Left lung (tissue), 10 donors: ENCODE data around the gene PPP2R2B. TPM values are rescaled to one million over a fixed set of nuclear protein-coding genes. Genes with fewer than 3 reads are reported as not detected.

Experiments used
- ATAC-seq: fragments of 200-7000 bp; cut with Tn5 transposase; one replicate; pipeline ENCODE4 v1.9.1; 2020; ENCODE audit warnings: moderate library complexity
- DNase-seq, 4 donors: peaks; one replicate each; pipeline ENCODE4 v3.0.0-alpha.2; 2013 to 2020
- H3K27ac ChIP-seq, 2 donors: fragments of 200-600 bp; sonication (generic) in 1 of 2; one replicate each; pipeline versions ENCODE4 v1.5.0 to v1.8.0; 2020 to 2021
- H3K27me3 ChIP-seq, 2 donors: fragments of 200-600 bp; sonication (generic) in 1 of 2; one replicate each; pipeline versions ENCODE4 v1.5.0 to v1.8.0; 2020 to 2021
- H3K36me3 ChIP-seq, 2 donors: fragments of 200-600 bp; sonication (generic) in 1 of 2; one replicate each; pipeline versions ENCODE4 v1.5.0 to v1.8.0; 2020 to 2021
- H3K4me1 ChIP-seq, 2 donors: fragments of 200-600 bp; one replicate each; pipeline ENCODE4 v1.8.0; 2021
- H3K4me3 ChIP-seq, 2 donors: fragments of 200-600 bp; sonication (generic) in 1 of 2; one replicate each; pipeline versions ENCODE4 v1.5.0 to v1.8.0; 2020 to 2021; ENCODE audit warnings: mild to moderate bottlenecking in 1 of 2
- H3K9me3 ChIP-seq, 2 donors: fragments of 200-600 bp; sonication (generic) in 1 of 2; one replicate each; pipeline versions ENCODE4 v1.5.0 to v1.8.0; 2020 to 2021
- intact Hi-C, 2 donors: fragments of 100-400 bp; cut with DNase I; formaldehyde crosslinking; loops; one replicate each; pipeline versions ENCODE4 v1.11.2 to v1.14.2; 2022
- polyA plus RNA-seq, 6 donors: library from polyadenylated mRNA; unstranded; fragments of 120-200 nt; gene quantifications; one replicate each; pipeline ENCODE4 v1.2.1, GENCODE V29; 2013; ENCODE audit not compliant: insufficient read length in 6 of 6
- total RNA-seq, 2 donors: library from RNA; stranded (reverse); fragmentation: NEBNext Ultra II Directional; extraction: Animal tissue kit (Norgen Biotek cat#: 25700); gene quantifications; one replicate each; pipeline ENCODE4 v1.2.1, GENCODE V29; 2021
- TF ChIP-seq, protein P1 (sequence below), 2 donors: fragments of 200-600 bp; sonication (generic) in 1 of 2; IDR thresholded peaks; one replicate each; pipeline versions ENCODE4 v1.5.0 to v1.8.0; 2021; ENCODE audit warnings: antibody characterized with exemption in 2 of 2
- donor health status: DM: no; HTN: yes; CAD: no.
- donor health status: DM: no; HTN: no; CAD: no.

The PPP2R2B gene
- total and polyA plus RNA-seq, 8 donors: 0.23 to 1.5 (median 0.43) TPM

GRCh38 chr5:146867996-146868708, 10.4 kb downstream of the PPP2R2B start:
- ATAC-seq: no peak
- intact Hi-C loops: no loop called here
- Histone ChIP-seq H3K36me3 (no peaks in the 10 kb centered on the region), H3K9me3 (no peaks in the 10 kb centered on the region), H3K4me3 (no peak overlapping the region), H3K27me3 (no peaks in the 10 kb centered on the region), H3K4me1 (no peaks in the 10 kb centered on the region), H3K27ac (no peak overlapping the region)
- TF ChIP-seq, protein P1, sequence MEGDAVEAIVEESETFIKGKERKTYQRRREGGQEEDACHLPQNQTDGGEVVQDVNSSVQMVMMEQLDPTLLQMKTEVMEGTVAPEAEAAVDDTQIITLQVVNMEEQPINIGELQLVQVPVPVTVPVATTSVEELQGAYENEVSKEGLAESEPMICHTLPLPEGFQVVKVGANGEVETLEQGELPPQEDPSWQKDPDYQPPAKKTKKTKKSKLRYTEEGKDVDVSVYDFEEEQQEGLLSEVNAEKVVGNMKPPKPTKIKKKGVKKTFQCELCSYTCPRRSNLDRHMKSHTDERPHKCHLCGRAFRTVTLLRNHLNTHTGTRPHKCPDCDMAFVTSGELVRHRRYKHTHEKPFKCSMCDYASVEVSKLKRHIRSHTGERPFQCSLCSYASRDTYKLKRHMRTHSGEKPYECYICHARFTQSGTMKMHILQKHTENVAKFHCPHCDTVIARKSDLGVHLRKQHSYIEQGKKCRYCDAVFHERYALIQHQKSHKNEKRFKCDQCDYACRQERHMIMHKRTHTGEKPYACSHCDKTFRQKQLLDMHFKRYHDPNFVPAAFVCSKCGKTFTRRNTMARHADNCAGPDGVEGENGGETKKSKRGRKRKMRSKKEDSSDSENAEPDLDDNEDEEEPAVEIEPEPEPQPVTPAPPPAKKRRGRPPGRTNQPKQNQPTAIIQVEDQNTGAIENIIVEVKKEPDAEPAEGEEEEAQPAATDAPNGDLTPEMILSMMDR (IDR thresholded peaks at IDR 0.05): no peak
- no peak for DNase-seq

GRCh38 chr5:146866263-146866662, 12.3 kb downstream of the PPP2R2B start:
- TF ChIP-seq, protein P1 (IDR thresholded peaks at IDR 0.05): no peak
- no peak overlapping the region for H3K4me3 ChIP-seq
- DNase-seq: no peak

GRCh38 chr5:146862641-146863040, 15.9 kb downstream of the PPP2R2B start:
- ATAC-seq (no peak), DNase-seq (no peak)
- TF ChIP-seq, protein P1 (IDR thresholded peaks at IDR 0.05): no peak
- Histone ChIP-seq H3K9me3 (no peaks in the 10 kb centered on the region), H3K27me3 (no peaks in the 10 kb centered on the region), H3K36me3 (no peaks in the 10 kb centered on the region), H3K27ac (no peak overlapping the region), H3K4me3 (no peak overlapping the region), H3K4me1 (no peaks in the 10 kb centered on the region)
- intact Hi-C loops: no loop called here

More at GRCh38 chr5:146866263-146866662, 12.3 kb downstream of the PPP2R2B start:
- no peaks in the 10 kb centered on the region for H3K9me3 ChIP-seq
- H3K36me3 ChIP-seq: no peaks in the 10 kb centered on the region
- H3K4me1 ChIP-seq: no peaks in the 10 kb centered on the region
- H3K27ac ChIP-seq: no peak overlapping the region
- intact Hi-C loops: no loop called here
- ATAC-seq: no peak
- H3K27me3 ChIP-seq: no peaks in the 10 kb centered on the region

GRCh38 chr5:146860213-146860893, 18.2 kb downstream of the PPP2R2B start:
- Histone ChIP-seq H3K27me3 (no peaks in the 10 kb centered on the region), H3K9me3 (no peaks in the 10 kb centered on the region), H3K4me3 (no peak overlapping the region), H3K4me1 (no peaks in the 10 kb centered on the region), H3K27ac (no peak overlapping the region), H3K36me3 (no peaks in the 10 kb centered on the region)
- TF ChIP-seq, protein P1 (IDR thresholded peaks at IDR 0.05): no peak
- intact Hi-C loops: no loop called here
- DNase-seq (no peak), ATAC-seq (no peak)

DNA sequence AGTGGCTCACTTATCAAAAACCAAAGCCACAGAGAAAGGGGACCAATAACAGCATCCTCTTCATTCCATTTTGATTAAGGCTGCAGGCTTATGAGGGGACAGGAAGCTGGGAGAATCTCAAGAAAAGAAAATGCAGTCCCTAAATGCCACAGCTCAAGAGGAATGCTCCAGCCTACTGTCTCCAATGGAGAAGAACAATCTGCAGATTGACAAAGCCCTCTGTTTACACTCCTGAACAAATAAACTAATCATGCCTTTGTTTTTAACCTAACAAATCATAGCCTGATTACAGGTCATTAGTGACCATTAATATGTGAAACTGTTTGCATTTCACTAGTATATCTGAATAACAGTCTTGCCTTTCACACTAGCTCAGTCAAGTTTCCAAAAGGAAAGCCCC, 26.5 kb downstream of the PPP2R2B start:
- no peaks in the 10 kb centered on the region for H3K4me1 ChIP-seq
- no peaks in the 10 kb centered on the region for H3K36me3 ChIP-seq
- no peaks in the 10 kb centered on the region for H3K27me3 ChIP-seq
- no peak overlapping the region for H3K4me3 ChIP-seq
- DNase-seq (no peak), ATAC-seq (no peak)
- intact Hi-C loops: no loop called here
- TF ChIP-seq, protein P1 (IDR thresholded peaks at IDR 0.05): no peak
- H3K27ac ChIP-seq: no peak overlapping the region
- no peaks in the 10 kb centered on the region for H3K9me3 ChIP-seq
